ENCODE data around the gene KDM6B. TPM values are rescaled to one million over a fixed set of nuclear protein-coding genes. Genes with fewer than 3 reads are reported as not detected.

KDM6B gene
- total and polyA plus RNA-seq, 7 experiments from 2014 or later: 0.95 to 179 (median 119) TPM

GRCh38 chr17:7844292-7845154 is 10.5 kb downstream of the KDM6B start:
- Histone ChIP-seq H3K36me3 (ENCODE audit: control insufficient read depth in 2 of 3, insufficient read depth in 3 of 3, low read length in 3 of 3) (peaks cover 0 to 36% (median 0%) of the 10 kb centered on the region in 3 experiments), H3K27ac (ENCODE audit: low read depth, low read length) (peak overlapping the region; percentile 100), H3K4me3 (ENCODE audit: low read length) (peak overlapping the region; percentile 84), H3K27me3 (ENCODE audit: control insufficient read depth in 2 of 2, insufficient read depth in 2 of 2, low read length in 2 of 2) (no peaks in the 10 kb centered on the region), H3K4me1 (ENCODE audit: control insufficient read depth in 2 of 2, insufficient read depth in 2 of 2, low read length in 2 of 2) (peaks cover 11 to 26% of the 10 kb centered on the region in 2 donors), H3K9me3 (ENCODE audit: control insufficient read depth in 2 of 3, low read length in 3 of 3) (no peaks in the 10 kb centered on the region)
- POLR2A ChIA-PET: interaction anchor here (0.7 to 6.2 kb wide), 10 partner anchors 7 to 405 kb away, joined by 3 to 86 read pairs (median 4); partner anchors contain the start of genes CYB5D1, KDM6B and NAA38
- ATAC-seq (peak; percentile 42), DNase-seq (peak; percentile 74 to 87 (median 79))
- Mint-ChIP-seq H3K27ac (peak overlapping the region; percentile 90 to 100 (median 99)), H3K36me3 (peaks cover 0 to 7% (median 3%) of the 10 kb centered on the region in 5 donors), H3K4me1 (peaks cover 19 to 41% (median 29%) of the 10 kb centered on the region in 7 donors), H3K9me3 (peaks cover 0 to 13% (median 0%) of the 10 kb centered on the region in 11 donors), H3K27me3 (peaks cover 0 to 2% (median 0%) of the 10 kb centered on the region in 5 donors), H3K4me3 (peak overlapping the region; percentile 85 to 99 (median 94))
- intact Hi-C loops (cut with micrococcal nuclease): loop anchor here (1.0 to 10.0 kb wide), 14 partner anchors 9 to 1192 kb away; partner anchors contain the start of genes NAA38 (in 2 of the 2), ACADVL (in 1 of the 2), ALOXE3 (in 1 of the 2) and C17orf100 (in 1 of the 2)
- CTCF ChIA-PET: interaction anchor here (0.6 to 2.8 kb wide), 5 partner anchors 8 to 143 kb away, joined by 3 to 12 read pairs (median 3); partner anchors contain the start of gene KDM6B

- Mint-ChIP-seq H3K4me1 (peaks cover 10 to 36% (median 23%) of the 10 kb centered on the region in 7 donors), H3K36me3 (peaks cover 0 to 3% (median 3%) of the 10 kb centered on the region in 5 donors), H3K27ac (peak overlapping the region; percentile 90 to 100 (median 99)), H3K4me3 (peak overlapping the region; percentile 85 to 99 (median 94)), H3K9me3 (peaks cover 0 to 13% (median 0%) of the 10 kb centered on the region in 11 donors), H3K27me3 (peaks cover 0 to 2% (median 0%) of the 10 kb centered on the region in 5 donors)
- ChIA-PET POLR2A (interaction anchor here (0.7 to 6.2 kb wide), 9 partner anchors 8 to 404 kb away, joined by 3 to 86 read pairs (median 4); partner anchors contain the start of genes CYB5D1, KDM6B and NAA38), CTCF (interaction anchor here (0.6 to 2.8 kb wide), 5 partner anchors 9 to 142 kb away, joined by 3 to 12 read pairs (median 3); partner anchors contain the start of gene KDM6B)
- Histone ChIP-seq H3K27me3 (ENCODE audit: control insufficient read depth in 2 of 2, insufficient read depth in 2 of 2, low read length in 2 of 2) (no peaks in the 10 kb centered on the region), H3K27ac (ENCODE audit: low read depth, low read length) (peak overlapping the region; percentile 100), H3K36me3 (ENCODE audit: control insufficient read depth in 2 of 3, insufficient read depth in 3 of 3, low read length in 3 of 3) (peaks cover 0 to 46% (median 0%) of the 10 kb centered on the region in 3 experiments), H3K9me3 (ENCODE audit: control insufficient read depth in 2 of 3, low read length in 3 of 3) (no peaks in the 10 kb centered on the region), H3K4me1 (ENCODE audit: control insufficient read depth in 2 of 2, insufficient read depth in 2 of 2, low read length in 2 of 2) (peaks cover 11 to 17% of the 10 kb centered on the region in 2 donors), H3K4me3 (ENCODE audit: low read length) (peak overlapping the region; percentile 84)
- DNase-seq (no peak), ATAC-seq (no peak)
- intact Hi-C loops (cut with micrococcal nuclease): loop anchor here (2.0 to 10.0 kb wide), 6 partner anchors 159 to 631 kb away; partner anchors contain the start of genes ACADVL (in 1 of the 2), ALOXE3 (in 1 of the 2), DLG4 (in 1 of the 2) and ELP5 (in 1 of the 2)
Observed at GRCh38 chr17:7845359-7846062, 11.5 kb downstream of the KDM6B start.

- intact Hi-C loops (cut with micrococcal nuclease): loop anchor here in 1 of 2 donors (10.0 kb wide), 1 partner anchor 631 kb away; the partner anchor contains the start of genes ACADVL and DLG4
- H3K27me3 Mint-ChIP-seq: peaks cover 0 to 2% (median 0%) of the 10 kb centered on the region in 5 donors
- no peak overlapping the region for H3K27ac ChIP-seq (ENCODE audit: low read depth, low read length)
- ChIA-PET CTCF (interaction anchor here (2.8 kb wide), 1 partner anchor 11 kb away, joined by 12 read pairs; the partner anchor contains the start of gene KDM6B), POLR2A (interaction anchor here (1.2 to 6.2 kb wide), 4 partner anchors 9 to 40 kb away, joined by 3 to 86 read pairs (median 23); partner anchors contain the start of genes CYB5D1, KDM6B and NAA38)
- ATAC-seq (no peak), DNase-seq (no peak)
- H3K4me3 ChIP-seq (ENCODE audit: low read length): no peak overlapping the region
- peaks cover 0 to 47% (median 0%) of the 10 kb centered on the region in 3 experiments for H3K36me3 ChIP-seq (ENCODE audit: control insufficient read depth in 2 of 3, insufficient read depth in 3 of 3, low read length in 3 of 3)
- H3K27ac Mint-ChIP-seq: peak overlapping the region in 6 of 9 donors; percentile 38 to 100 (median 92)
- H3K4me3 Mint-ChIP-seq: peak overlapping the region in 6 of 10 donors; percentile 46 to 99 (median 67)
- peaks cover 0 to 11% (median 0%) of the 10 kb centered on the region in 11 donors for H3K9me3 Mint-ChIP-seq
- peaks cover 0 to 3% (median 0%) of the 10 kb centered on the region in 5 donors for H3K36me3 Mint-ChIP-seq
- H3K9me3 ChIP-seq (ENCODE audit: control insufficient read depth in 2 of 3, low read length in 3 of 3): no peaks in the 10 kb centered on the region
- peaks cover 11 to 17% of the 10 kb centered on the region in 2 donors for H3K4me1 ChIP-seq (ENCODE audit: control insufficient read depth in 2 of 2, insufficient read depth in 2 of 2, low read length in 2 of 2)
- peaks cover 3 to 36% (median 23%) of the 10 kb centered on the region in 7 donors for H3K4me1 Mint-ChIP-seq
- no peaks in the 10 kb centered on the region for H3K27me3 ChIP-seq (ENCODE audit: control insufficient read depth in 2 of 2, insufficient read depth in 2 of 2, low read length in 2 of 2)
Observed at GRCh38 chr17:7846063-7846735, 12.2 kb downstream of the KDM6B start.

- intact Hi-C loops (cut with micrococcal nuclease): loop anchor here in 1 of 2 donors (10.0 kb wide), 1 partner anchor 632 kb away; the partner anchor contains the start of genes ACADVL and DLG4
- Histone ChIP-seq H3K27me3 (ENCODE audit: control insufficient read depth in 2 of 2, insufficient read depth in 2 of 2, low read length in 2 of 2) (no peaks in the 10 kb centered on the region), H3K36me3 (ENCODE audit: control insufficient read depth in 2 of 3, insufficient read depth in 3 of 3, low read length in 3 of 3) (peaks cover 0 to 49% (median 0%) of the 10 kb centered on the region in 3 experiments), H3K9me3 (ENCODE audit: control insufficient read depth in 2 of 3, low read length in 3 of 3) (no peaks in the 10 kb centered on the region), H3K4me1 (ENCODE audit: control insufficient read depth in 2 of 2, insufficient read depth in 2 of 2, low read length in 2 of 2) (peaks cover 13 to 22% of the 10 kb centered on the region in 2 donors), H3K27ac (ENCODE audit: low read depth, low read length) (no peak overlapping the region), H3K4me3 (ENCODE audit: low read length) (no peak overlapping the region)
- Mint-ChIP-seq H3K9me3 (peaks cover 0 to 8% (median 0%) of the 10 kb centered on the region in 11 donors), H3K36me3 (peaks cover 0 to 3% (median 0%) of the 10 kb centered on the region in 5 donors), H3K27me3 (peaks cover 0 to 2% (median 0%) of the 10 kb centered on the region in 5 donors), H3K27ac (peak overlapping the region in 3 of 9 donors; percentile 7 to 80 (median 72)), H3K4me1 (peaks cover 0 to 41% (median 24%) of the 10 kb centered on the region in 7 donors), H3K4me3 (peak overlapping the region in 4 of 10 donors; percentile 41 to 64 (median 44))
- ChIA-PET POLR2A (interaction anchor here (1.0 to 2.4 kb wide), 3 partner anchors 10 to 304 kb away, joined by 3 to 7 read pairs (median 3); no protein-coding TSS in a partner anchor), CTCF (interaction anchor here (2.8 kb wide), 1 partner anchor 12 kb away, joined by 12 read pairs; the partner anchor contains the start of gene KDM6B)
- DNase-seq (no peak), ATAC-seq (no peak)
Observed at GRCh38 chr17:7846765-7847661, 13.0 kb downstream of the KDM6B start.

- DNase-seq: no peak
- Mint-ChIP-seq H3K36me3 (peaks cover 0 to 3% (median 0%) of the 10 kb centered on the region in 5 donors), H3K4me1 (peaks cover 0 to 34% (median 21%) of the 10 kb centered on the region in 7 donors), H3K9me3 (peaks cover 0 to 3% (median 0%) of the 10 kb centered on the region in 11 donors), H3K27me3 (no peaks in the 10 kb centered on the region), H3K27ac (peak overlapping the region in 1 of 9 donors; percentile 73), H3K4me3 (no peak overlapping the region)
- Histone ChIP-seq H3K27ac (ENCODE audit: low read depth, low read length) (no peak overlapping the region), H3K36me3 (ENCODE audit: control insufficient read depth in 2 of 3, insufficient read depth in 3 of 3, low read length in 3 of 3) (peaks cover 0 to 60% (median 5%) of the 10 kb centered on the region in 3 experiments), H3K9me3 (ENCODE audit: control insufficient read depth in 2 of 3, low read length in 3 of 3) (no peaks in the 10 kb centered on the region), H3K4me1 (ENCODE audit: control insufficient read depth in 2 of 2, insufficient read depth in 2 of 2, low read length in 2 of 2) (peaks cover 15 to 24% of the 10 kb centered on the region in 2 donors), H3K27me3 (ENCODE audit: control insufficient read depth in 2 of 2, insufficient read depth in 2 of 2, low read length in 2 of 2) (no peaks in the 10 kb centered on the region), H3K4me3 (ENCODE audit: low read length) (no peak overlapping the region)
- ATAC-seq: no peak
- intact Hi-C loops (cut with micrococcal nuclease): loop anchor here in 1 of 2 donors (10.0 kb wide), 1 partner anchor 633 kb away; the partner anchor contains the start of genes ACADVL and DLG4
- POLR2A ChIA-PET: interaction anchor here (1.1 to 1.4 kb wide), 2 partner anchors 9 to 13 kb away, joined by 3 to 5 read pairs; partner anchors contain the start of gene NAA38
- CTCF ChIA-PET: no interaction called here
Observed at GRCh38 chr17:7848131-7848579, 14.1 kb downstream of the KDM6B start.
